Stimulated activated CD4-positive, alpha-beta T cell treated with anti-CD3 and anti-CD28 coated beads, Interleukin-4, amount 100 ng/mL, for 4 hours (primary cell): Measurements from ENCODE around the gene IFI35.
"Not testable (repeated sequence)": the region's sequence is repeated elsewhere in the genome, so short reads cannot be mapped to it uniquely, and the experiment has no call there.

Experiments
- DNase-seq, 2 experiments: peaks; one replicate each; pipeline ENCODE4 v3.0.0-alpha.2; 2020

IFI35 gene

GRCh38 chr17:43024407-43025289 is 18.1 kb downstream of the IFI35 start, which contains the start of gene RND2:
TSS of gene RND2 (plus strand) at chr17:43025231. CDS start at chr17:43025348, 117 bp downstream.
- DNase-seq: peak; percentile 70 to 80

DNA sequence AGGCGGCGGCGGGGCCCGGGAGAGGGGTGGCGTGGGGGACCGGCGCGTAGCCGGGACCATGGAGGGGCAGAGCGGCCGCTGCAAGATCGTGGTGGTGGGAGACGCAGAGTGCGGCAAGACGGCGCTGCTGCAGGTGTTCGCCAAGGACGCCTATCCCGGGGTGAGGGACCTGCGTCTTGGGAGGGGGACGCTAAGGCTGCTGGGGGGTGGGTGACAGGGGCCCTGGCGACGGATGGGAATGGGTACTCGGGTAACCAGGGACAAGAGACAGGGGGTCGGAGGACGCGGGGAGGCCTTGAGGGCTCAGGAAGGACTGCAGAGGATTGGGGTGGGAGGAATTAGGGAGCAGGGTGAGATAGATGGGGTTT is 18.7 kb downstream of the IFI35 start:
- no peak for DNase-seq

DNA sequence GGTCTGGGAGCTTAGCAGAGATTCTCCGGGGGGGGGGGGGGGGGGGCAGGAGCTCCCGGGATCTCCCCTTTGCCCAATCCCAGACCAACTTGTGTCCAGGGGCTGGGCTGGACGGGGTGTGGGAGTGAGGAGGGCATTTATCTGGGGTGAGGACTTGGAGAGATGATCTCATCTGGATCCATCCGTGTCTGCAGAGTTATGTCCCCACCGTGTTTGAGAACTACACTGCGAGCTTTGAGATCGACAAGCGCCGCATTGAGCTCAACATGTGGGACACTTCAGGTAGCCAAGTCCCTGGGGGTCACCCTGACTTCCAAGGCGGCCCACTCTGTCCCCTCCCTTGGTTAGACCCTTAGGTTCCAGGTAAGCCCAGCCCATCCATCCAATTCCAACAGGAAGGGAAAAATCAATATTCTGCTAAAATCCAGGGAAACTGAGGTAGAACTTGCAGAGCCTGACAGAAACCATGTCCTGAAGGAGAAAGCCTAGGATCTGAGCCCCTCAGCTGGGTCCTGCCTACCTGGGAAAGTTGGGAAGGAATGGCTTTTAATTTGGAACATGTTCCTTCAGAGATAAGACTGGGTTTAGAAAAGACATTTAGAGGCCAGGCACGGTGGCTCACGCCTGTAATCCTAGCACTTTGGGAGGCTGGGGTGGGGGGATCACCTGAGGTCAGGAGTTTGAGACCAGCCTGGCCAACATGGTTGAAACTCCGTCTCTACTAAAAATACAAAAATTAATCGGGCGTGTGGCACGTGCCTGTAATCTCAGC is 19.4 kb downstream of the IFI35 start:
- no peak for DNase-seq

DNA sequence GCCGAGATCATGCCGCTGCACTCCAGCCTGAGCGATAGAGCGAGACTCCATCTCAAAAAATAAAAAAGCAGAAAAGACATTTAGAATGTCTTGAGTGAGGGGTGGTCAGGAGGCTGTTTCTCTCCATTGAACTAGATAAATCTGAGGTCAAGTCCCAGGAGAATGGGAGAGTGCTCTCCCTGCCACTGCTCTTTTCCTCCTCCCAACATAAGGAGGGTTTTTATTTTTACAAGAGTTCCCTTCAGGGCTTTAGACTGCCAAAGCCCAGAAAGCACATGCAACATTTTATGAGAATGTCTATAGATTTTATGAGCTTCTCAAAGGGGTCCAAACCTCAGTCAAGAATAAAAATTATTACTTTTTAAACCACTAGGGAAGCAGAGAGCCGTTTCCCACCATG is 20.0 kb downstream of the IFI35 start:
- no peak for DNase-seq

DNA sequence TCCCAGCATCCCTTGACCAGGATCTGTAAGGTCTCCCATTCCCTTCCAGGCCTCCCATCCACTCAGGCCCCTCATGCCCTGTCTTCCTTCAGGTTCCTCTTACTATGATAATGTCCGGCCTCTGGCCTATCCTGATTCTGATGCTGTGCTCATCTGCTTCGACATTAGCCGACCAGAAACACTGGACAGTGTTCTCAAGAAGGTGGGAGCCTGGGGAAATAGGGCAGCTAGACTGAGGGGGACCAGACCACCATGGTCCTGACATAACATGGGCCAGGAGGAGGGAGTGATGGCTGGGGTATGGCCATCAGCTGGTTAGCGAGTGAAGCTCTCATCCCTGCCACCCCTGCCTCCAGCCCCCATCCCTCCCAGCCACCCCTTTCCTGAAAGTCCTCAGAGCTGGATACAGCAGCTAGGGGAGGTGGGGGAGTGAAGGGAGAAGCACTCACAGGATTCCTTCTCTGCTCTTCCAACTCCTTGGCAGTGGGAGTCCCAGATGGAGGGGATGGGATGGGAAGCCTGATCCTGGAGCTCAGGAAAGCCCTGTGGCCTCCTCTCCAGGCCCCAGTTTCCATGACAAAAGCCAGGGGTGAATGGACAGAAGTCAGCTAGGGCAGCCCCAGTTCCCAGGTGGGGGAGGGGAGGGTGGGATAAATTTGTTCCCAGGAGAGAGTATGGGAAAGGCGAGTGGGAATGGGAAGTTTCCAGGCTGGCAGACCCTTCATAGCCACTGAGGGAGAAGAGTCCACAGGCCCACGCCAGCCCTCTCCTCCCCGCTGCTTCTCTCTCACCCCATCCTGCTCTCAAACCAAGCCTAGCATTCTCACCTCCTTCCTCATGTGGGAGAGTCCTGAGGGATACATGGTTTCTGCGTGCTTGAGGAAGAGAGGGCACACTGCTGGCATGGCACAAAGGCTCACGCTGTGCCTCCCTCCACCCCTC is 20.8 kb downstream of the IFI35 start:
- no peak for DNase-seq

- no peak for DNase-seq
Measured at GRCh38 chr17:43028221-43028861, 21.8 kb downstream of the IFI35 start.

- no peak for DNase-seq
Measured at GRCh38 chr17:43030137-43030767, 23.7 kb downstream of the IFI35 start.

DNA sequence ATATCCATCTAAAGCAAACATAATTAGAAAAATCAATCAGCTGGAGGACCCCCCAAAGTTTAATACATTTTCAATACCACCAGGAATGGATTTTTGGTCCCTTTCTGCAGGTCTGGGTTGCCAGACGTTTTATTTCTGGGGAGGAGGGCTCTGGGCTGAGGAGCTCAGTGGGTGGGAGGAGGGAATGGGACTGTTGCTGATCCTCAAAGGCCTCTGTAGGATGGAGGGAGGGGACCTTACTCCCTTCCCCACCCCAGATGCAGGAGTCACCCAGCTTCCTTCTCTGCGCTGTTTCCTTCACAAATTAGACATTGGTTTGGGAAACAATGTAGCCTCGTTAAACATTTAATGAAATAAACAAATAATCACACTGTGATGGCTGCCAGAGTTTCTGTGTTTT is 25.1 kb downstream of the IFI35 start:
- no peak for DNase-seq

DNA sequence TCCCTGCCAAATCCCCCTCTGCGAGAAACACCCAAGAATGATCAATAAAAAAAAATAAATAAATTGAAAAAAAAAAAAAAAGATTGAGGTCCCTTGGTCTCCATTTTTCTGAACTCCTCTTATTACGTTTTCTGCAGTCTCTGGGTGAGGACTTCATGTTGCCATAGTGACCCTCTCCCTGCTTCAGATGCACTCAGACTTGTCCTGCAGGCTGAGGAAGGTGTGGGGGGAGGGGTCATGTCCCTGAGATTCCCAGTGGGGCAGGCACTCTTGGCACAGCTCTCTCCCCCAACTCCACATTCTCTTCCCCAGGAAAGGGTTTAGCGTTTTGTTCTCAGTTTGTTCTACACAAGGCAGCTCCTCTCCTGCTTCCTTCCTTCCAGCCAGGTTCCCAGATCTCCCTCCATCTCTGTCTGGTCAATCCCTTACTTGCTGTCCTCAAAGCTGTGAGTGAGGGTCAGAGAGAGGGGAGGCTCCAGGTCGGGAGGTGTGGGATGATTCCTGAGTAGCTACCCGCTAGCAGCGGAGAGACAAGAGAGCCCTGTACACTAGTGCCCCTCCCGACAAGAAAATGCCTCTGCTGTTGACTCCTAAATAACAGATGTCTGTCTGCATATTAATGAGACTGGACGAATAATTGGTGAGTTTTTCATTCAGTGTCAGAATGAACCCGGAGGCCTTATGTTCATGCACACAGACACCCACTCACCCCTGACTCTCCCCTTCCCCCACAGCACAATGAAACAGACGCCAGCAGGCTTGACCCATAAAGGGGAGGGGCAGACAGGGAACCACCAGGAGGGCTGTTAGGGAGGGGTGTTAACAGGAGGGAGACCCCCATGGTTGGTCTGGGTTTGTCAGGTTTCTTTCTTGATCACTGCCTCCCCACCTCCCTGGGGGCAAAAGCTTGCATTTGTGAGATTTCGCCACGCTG is 27.6 kb downstream of the IFI35 start:
- no peak for DNase-seq

GRCh38 chr17:43034894-43035293 is 28.3 kb downstream of the IFI35 start:
- DNase-seq: no peak

DNA sequence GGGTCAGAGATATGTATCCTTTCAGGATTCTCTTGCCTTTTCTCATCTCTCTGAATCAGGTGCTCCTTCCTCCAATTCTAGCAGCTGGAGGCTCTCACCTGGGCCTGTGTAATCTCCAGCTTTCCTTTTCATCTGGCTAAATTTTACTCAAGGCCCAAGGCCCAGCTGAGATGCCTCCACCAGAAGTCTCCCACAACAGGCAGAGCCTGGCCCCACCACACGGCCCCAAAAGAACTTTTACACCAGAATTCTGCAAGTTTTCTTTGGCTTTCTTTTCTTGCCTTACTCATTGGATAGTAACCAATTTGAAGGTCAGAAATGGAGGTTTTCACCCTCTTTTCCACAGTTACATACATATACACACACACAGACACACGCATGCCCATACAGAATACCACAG is 33.1 kb downstream of the IFI35 start:
- DNase-seq: no peak

GRCh38 chr17:43040655-43041054 is 34.1 kb downstream of the IFI35 start:
- DNase-seq: no peak

DNA sequence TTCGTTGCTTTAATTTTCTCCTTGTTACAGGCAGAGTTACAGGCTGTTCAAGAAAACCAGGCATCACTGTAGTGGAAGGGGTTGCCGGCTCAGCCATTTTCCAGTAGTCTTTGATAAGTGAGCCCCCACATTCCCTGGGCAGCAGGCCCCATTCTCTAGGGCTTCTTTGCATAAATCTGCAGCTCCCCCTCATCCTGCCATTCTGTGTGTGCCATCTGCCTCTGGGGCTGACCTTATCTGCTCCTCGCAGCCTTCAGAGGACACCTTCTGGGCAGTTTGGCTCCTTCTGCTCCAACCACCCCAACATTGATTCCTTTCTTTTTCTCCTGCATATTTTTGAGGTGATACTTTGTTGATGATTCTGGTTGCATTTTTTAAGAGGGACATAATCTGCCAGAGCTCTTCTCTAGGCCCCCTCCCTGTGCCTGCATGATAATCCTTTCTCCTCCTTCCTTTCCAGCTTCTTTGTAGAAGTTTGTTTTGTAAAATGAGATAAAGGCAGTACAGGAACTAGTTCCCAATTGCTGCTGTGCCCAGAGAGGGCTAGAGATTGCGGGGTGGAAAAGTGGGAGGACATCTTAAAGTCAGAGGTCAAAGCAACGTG is 35.5 kb downstream of the IFI35 start:
- DNase-seq: no peak

DNA sequence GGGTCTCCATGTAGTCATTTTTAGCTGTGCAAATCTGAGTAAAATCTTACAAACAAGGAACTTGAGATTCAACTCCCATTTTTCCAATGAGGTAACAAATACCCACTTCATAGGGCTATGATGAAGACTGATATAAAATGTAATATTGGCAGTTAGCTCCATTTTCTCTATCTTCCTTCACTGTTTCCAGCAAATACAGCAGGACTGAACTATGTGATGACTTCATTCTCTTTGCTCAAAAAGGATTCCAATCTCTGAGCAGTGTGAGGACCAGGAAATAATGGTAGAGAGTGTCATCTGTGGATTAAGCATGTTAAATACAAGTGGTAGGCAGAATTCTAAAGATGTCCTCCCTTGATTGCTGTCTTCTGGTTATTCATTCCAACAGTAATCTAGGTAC is 36.7 kb downstream of the IFI35 start:
- DNase-seq: no peak

GRCh38 chr17:43044024-43044423 is 37.4 kb downstream of the IFI35 start:
- DNase-seq: no peak

DNA sequence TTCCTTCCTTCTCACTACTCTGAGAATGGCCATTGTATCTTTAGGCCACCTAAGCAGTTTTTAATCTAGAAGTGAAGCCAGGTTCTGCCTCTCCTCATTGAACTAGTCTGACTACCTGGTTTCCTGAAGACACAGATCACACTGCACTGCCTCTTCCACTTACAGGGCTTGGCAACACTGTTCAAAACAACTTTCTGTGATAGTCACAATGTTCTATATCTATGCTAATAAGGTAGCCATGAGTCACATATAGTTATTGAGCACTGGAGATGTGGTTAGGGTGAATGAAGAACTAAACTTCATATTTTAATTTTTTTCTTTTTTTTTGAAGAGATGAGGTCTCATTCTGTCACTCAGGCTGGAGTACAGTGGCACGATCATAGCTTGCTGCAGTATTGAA is 45.4 kb downstream of the IFI35 start:
- no peak for DNase-seq

- not testable (repeated sequence) for DNase-seq
Measured at GRCh38 chr17:43053008-43053407, 46.4 kb downstream of the IFI35 start.

DNA sequence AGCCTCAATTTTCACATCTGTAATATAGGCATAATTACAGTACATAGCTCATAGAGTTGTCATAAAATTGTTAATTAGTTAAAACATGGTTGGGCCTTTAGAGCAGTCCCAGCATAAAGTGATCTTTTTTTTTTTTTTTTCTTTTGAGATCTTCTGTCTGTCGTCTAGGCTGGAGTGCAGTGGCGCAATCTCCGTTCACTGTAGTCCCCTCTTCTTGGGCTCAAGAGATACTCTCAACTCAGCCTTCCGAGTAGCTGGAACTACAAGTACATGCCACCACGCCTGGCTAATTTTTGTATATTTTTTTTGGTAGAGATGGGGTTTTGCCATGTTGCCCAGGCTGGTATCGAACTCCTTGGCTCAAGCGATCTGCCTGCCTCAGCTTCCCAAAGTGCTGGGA is 49.5 kb downstream of the IFI35 start:
- DNase-seq: no peak

DNA sequence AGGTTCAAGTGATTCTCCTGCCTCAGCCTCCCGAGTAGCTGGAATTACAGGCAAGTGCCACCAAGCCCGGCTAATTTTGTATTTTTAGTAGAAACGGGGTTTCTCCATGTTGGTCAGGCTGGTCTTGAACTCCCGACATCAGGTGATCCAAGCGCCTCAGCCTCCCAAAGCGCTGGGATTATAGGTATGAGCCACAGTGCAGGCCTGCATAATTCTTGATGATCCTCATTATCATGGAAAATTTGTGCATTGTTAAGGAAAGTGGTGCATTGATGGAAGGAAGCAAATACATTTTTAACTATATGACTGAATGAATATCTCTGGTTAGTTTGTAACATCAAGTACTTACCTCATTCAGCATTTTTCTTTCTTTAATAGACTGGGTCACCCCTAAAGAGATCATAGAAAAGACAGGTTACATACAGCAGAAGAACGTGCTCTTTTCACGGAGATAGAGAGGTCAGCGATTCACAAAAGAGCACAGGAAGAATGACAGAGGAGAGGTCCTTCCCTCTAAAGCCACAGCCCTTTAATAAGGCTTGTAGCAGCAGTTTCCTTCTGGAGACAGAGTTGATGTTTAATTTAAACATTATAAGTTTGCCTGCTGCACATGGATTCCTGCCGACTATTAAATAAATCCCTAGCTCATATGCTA is 56.5 kb downstream of the IFI35 start:
- no peak for DNase-seq
